A204.1 (cell line): ENCODE data around the gene TOR4A.

ENCODE experiments used
- FAIRE-seq: peaks from 2 replicates; lab custom pipeline; 2012; peaks lifted over from hg19 to GRCh38; lab: Jason Lieb, UNC

The TOR4A gene

GRCh38 chr9:137277329-137278041 lies at the start of gene TOR4A:
Gene TOR4A, plus strand, starts transcription at chr9:137277726. Its CDS starts 964 bp downstream, at chr9:137278690.
- FAIRE-seq = no peak

- FAIRE-seq = no peak
These were observed 49.5 kb upstream of the TOR4A start for GRCh38 chr9:137227853-137228505.

- no peak for FAIRE-seq
These were observed 49.0 kb upstream of the TOR4A start for GRCh38 chr9:137228506-137228967.

GRCh38 chr9:137228968-137229896 lies 48.3 kb upstream of the TOR4A start:
- no peak for FAIRE-seq

GRCh38 chr9:137229903-137230704 lies 47.4 kb upstream of the TOR4A start:
- no peak for FAIRE-seq

GRCh38 chr9:137230705-137231371 lies 46.7 kb upstream of the TOR4A start, which contains the start of gene SLC34A3:
Gene SLC34A3, plus strand, starts transcription at chr9:137230901. Its CDS starts 802 bp downstream, at chr9:137231703.
- no peak for FAIRE-seq

- no peak for FAIRE-seq
These were observed 46.0 kb upstream of the TOR4A start for GRCh38 chr9:137231372-137232039.

- no peak for FAIRE-seq
These were observed 45.4 kb upstream of the TOR4A start for GRCh38 chr9:137232101-137232500.

GRCh38 chr9:137232510-137232909 lies 45.0 kb upstream of the TOR4A start:
- no peak for FAIRE-seq

GRCh38 chr9:137233143-137233980 lies 44.2 kb upstream of the TOR4A start:
- FAIRE-seq = no peak

- FAIRE-seq = no peak
These were observed 43.4 kb upstream of the TOR4A start for GRCh38 chr9:137234055-137234697.

GRCh38 chr9:137234758-137235423 lies 42.6 kb upstream of the TOR4A start:
- no peak for FAIRE-seq

- FAIRE-seq = no peak
These were observed 41.9 kb upstream of the TOR4A start for GRCh38 chr9:137235424-137236237.

GRCh38 chr9:137236238-137236935 lies 41.1 kb upstream of the TOR4A start:
- no peak for FAIRE-seq

GRCh38 chr9:137236936-137237421 lies 40.5 kb upstream of the TOR4A start:
- FAIRE-seq = no peak

GRCh38 chr9:137237759-137238726 lies 39.5 kb upstream of the TOR4A start:
- FAIRE-seq = no peak
